K562 (cell line): ENCODE results near the gene EPN3. TPM values are rescaled to one million over a fixed set of nuclear protein-coding genes. Genes with fewer than 3 reads are reported as not detected.
A peak's percentile ranks its signal among the peaks of the same experiment; 100 is the strongest.

Source experiments
- ATAC-seq: fragments of 200-7000 bp; cut with Tn5 transposase; 3 replicates; pipeline ENCODE4 v1.9.1; 2020; ENCODE audit warnings: moderate library complexity
- BruUV-seq: library from RNA; stranded (reverse); fragments of 400-500 nt; replicated peaks from 2 replicates; lab custom pipeline; 2021; lab: Mats Ljungman, UMichigan
- CTCF ChIA-PET: fragments of 300-600 bp; formaldehyde crosslinking; extraction: SDS; loops from one replicate; lab custom pipeline; 2021; ENCODE audit warnings: low intra/inter-chr PET ratio; lab: Yijun Ruan, JAX
- POLR2A ChIA-PET: fragments of 300-600, 350-650 bp; sonication (Branson Sonifier 250); formaldehyde crosslinking; extraction: SDS; loops from one replicate; lab custom pipeline; 2021; ENCODE audit warnings: antibody characterized with exemption, inconsistent platforms; lab: Yijun Ruan, JAX
- DNase-seq, 4 experiments: peaks; one replicate each; pipeline versions ENCODE4 v3.0.0 to v3.0.0-alpha.2; 2011 to 2018; ENCODE audit warnings: low spot score in 3 of 4, mixed read lengths in 3 of 4; ENCODE audit errors: extremely low read depth in 1 of 4
- FAIRE-seq: peaks from 2 replicates; lab custom pipeline; 2011; peaks lifted over from hg19 to GRCh38; lab: Jason Lieb, UNC
- H2AFZ ChIP-seq: 2 replicates; pipeline ENCODE4 v1.6.0; 2011; ENCODE audit warnings: low read depth, low read length, control low read depth, inconsistent platforms
- H3K27ac ChIP-seq: fragments of 200-600 bp; 3 replicates; pipeline ENCODE4 v1.8.0; 2011; ENCODE audit warnings: low read depth, mild to moderate bottlenecking, control low read depth, inconsistent platforms, low read length, moderate library complexity, mixed read lengths; ENCODE audit errors: extremely low read depth
- H3K27me3 ChIP-seq, 2 experiments: fragments of 300-600 bp in 1 of 2; 2 replicates in 1 of 2; 3 replicates in 1 of 2; pipeline versions ENCODE4 v1.6.0 to v1.8.0; 2011; ENCODE audit warnings: inconsistent platforms in 2 of 2, low read length in 2 of 2, mild to moderate bottlenecking in 1 of 2, mixed read lengths in 1 of 2, moderate library complexity in 1 of 2; ENCODE audit not compliant: control insufficient read depth in 2 of 2, insufficient read depth in 2 of 2
- H3K36me3 ChIP-seq: fragments of 300-600 bp; 3 replicates; pipeline ENCODE4 v1.8.0; 2011; ENCODE audit warnings: mild to moderate bottlenecking, low read length, inconsistent platforms; ENCODE audit not compliant: control insufficient read depth, insufficient read depth
- H3K4me1 ChIP-seq, 2 experiments: fragments of 200-600 bp in 1 of 2; replicated peaks in 1 of 2; 2 replicates in 1 of 2; 3 replicates in 1 of 2; pipeline versions ENCODE4 v1.5.1 to v1.8.0; 2011; ENCODE audit warnings: inconsistent platforms in 2 of 2, low read length in 2 of 2, mild to moderate bottlenecking in 1 of 2, mixed read lengths in 1 of 2, moderate library complexity in 1 of 2; ENCODE audit not compliant: control insufficient read depth in 2 of 2, insufficient read depth in 2 of 2
- H3K4me2 ChIP-seq: 2 replicates; pipeline ENCODE4 v1.6.1; 2011; ENCODE audit warnings: low read length, control low read depth, inconsistent platforms, mixed read lengths; ENCODE audit not compliant: insufficient read depth
- H3K4me3 ChIP-seq: fragments of 200-600 bp; sonication (generic), shearing (Covaris generic); 2 replicates; pipeline ENCODE4 v1.5.1; 2016; ENCODE audit warnings: control low read depth, inconsistent platforms
- H3K79me2 ChIP-seq: fragments of 200-600 bp; 3 replicates; pipeline ENCODE4 v1.8.0; 2011; ENCODE audit warnings: low read length, inconsistent platforms; ENCODE audit not compliant: control insufficient read depth, insufficient read depth
- H3K9ac ChIP-seq, 2 experiments: 2 replicates each; pipeline versions ENCODE4 v1.6.0 to v1.6.1; 2011; ENCODE audit warnings: low read depth in 2 of 2, low read length in 2 of 2, control low read depth in 1 of 2, inconsistent platforms in 1 of 2, mild to moderate bottlenecking in 1 of 2, mixed read lengths in 1 of 2; ENCODE audit not compliant: insufficient read depth in 1 of 2
- H3K9me1 ChIP-seq: one replicate; pipeline ENCODE4 v1.6.0; 2011; ENCODE audit warnings: inconsistent platforms, mild to moderate bottlenecking, low read length, moderate library complexity; ENCODE audit not compliant: control insufficient read depth, insufficient read depth
- H3K9me3 ChIP-seq: replicated peaks from 2 replicates; pipeline ENCODE4 v1.5.1; 2011; ENCODE audit warnings: low read depth, low read length, inconsistent platforms; ENCODE audit not compliant: control insufficient read depth, insufficient read depth
- H4K20me1 ChIP-seq: replicated peaks from 2 replicates; pipeline ENCODE4 v1.6.1; 2011; ENCODE audit warnings: low read length, inconsistent platforms, mixed read lengths; ENCODE audit not compliant: control insufficient read depth, insufficient read depth
- COPS2 ChIP-seq: fragments of 450-650 bp; conservative IDR thresholded peaks from 2 replicates; pipeline ENCODE4 v1.6.1; 2016; ENCODE audit warnings: mild to moderate bottlenecking, moderate library complexity
- FOSL1 ChIP-seq: fragments of 200-800 bp; sonication (Bioruptor generic); conservative IDR thresholded peaks from 2 replicates; pipeline ENCODE4 v1.6.1; 2016; ENCODE audit warnings: missing genetic modification characterization, missing compliant biosample characterization
- FOXK2 ChIP-seq, 2 experiments: fragments of 450-650 bp; IDR thresholded peaks in 1 of 2; conservative IDR thresholded peaks in 1 of 2; 2 replicates each; pipeline ENCODE4 v1.6.1; 2016; ENCODE audit warnings: low read depth in 2 of 2, mild to moderate bottlenecking in 1 of 2
- HNRNPUL1 ChIP-seq: fragments of 200-400 bp; formaldehyde crosslinking; IDR thresholded peaks from 2 replicates; pipeline ENCODE4 v1.6.1; 2017; ENCODE audit warnings: low read length
- JUND ChIP-seq, 2 experiments: IDR thresholded peaks; 2 replicates in 1 of 2; 3 replicates in 1 of 2; pipeline ENCODE4 v1.6.1; 2011; ENCODE audit warnings: borderline replicate concordance in 2 of 2, low read depth in 2 of 2, low read length in 2 of 2, improper control_type of control experiment in 1 of 2, missing biosample characterization in 1 of 2, missing genetic modification characterization in 1 of 2, missing genetic modification reagents in 1 of 2
- PHF20 ChIP-seq: fragments of 450-650 bp; IDR thresholded peaks from 2 replicates; pipeline ENCODE4 v1.6.1; 2018; ENCODE audit not compliant: partially characterized antibody
- PHF8 ChIP-seq: fragments of 200-600 bp; sonication (generic); IDR thresholded peaks from 2 replicates; pipeline ENCODE4 v1.6.1; 2012; ENCODE audit warnings: mixed run types, mild to moderate bottlenecking, inconsistent platforms, low read length, moderate library complexity, borderline replicate concordance
- POLR2AphosphoS5 ChIP-seq: IDR thresholded peaks from 2 replicates; pipeline ENCODE4 v1.6.1; 2011; ENCODE audit warnings: mild to moderate bottlenecking, low read depth, low read length, moderate library complexity; ENCODE audit not compliant: control insufficient read depth, insufficient read depth
- SIX5 ChIP-seq, 2 experiments: IDR thresholded peaks; 2 replicates each; pipeline ENCODE4 v1.6.1; 2011; ENCODE audit warnings: low read length in 2 of 2, borderline replicate concordance in 1 of 2, low read depth in 1 of 2, mild to moderate bottlenecking in 1 of 2, moderate library complexity in 1 of 2; ENCODE audit not compliant: insufficient read depth in 1 of 2
- SRSF1 ChIP-seq: fragments of 200-400 bp; formaldehyde crosslinking; IDR thresholded peaks from 2 replicates; pipeline ENCODE4 v1.6.1; 2017; ENCODE audit warnings: mild to moderate bottlenecking, low read depth, low read length, moderate library complexity
- TAL1 ChIP-seq: fragments of 450-650 bp; IDR thresholded peaks from 2 replicates; pipeline ENCODE4 v1.6.1; 2016; ENCODE audit warnings: mild to moderate bottlenecking
- XRCC3 ChIP-seq: fragments of 450-650 bp; IDR thresholded peaks from 2 replicates; pipeline ENCODE4 v1.6.1; 2017; ENCODE audit warnings: mild to moderate bottlenecking, moderate library complexity
- ZKSCAN3 ChIP-seq: fragments of 250-450 bp; sonication (Bioruptor Pico); IDR thresholded peaks from 2 replicates; pipeline ENCODE4 v1.4.0; 2020
- ZNF133 ChIP-seq: fragments of 250-450 bp; sonication (Bioruptor Pico); IDR thresholded peaks from 2 replicates; pipeline ENCODE4 v1.4.0; 2020; ENCODE audit warnings: mild to moderate bottlenecking
- ZNF431 ChIP-seq: sonication (generic); formaldehyde crosslinking; IDR thresholded peaks from 2 replicates; pipeline ENCODE4 v1.8.0; 2022; ENCODE audit warnings: mild to moderate bottlenecking, missing genetic modification reagents
- ZSCAN29 ChIP-seq: fragments of 450-650 bp; IDR thresholded peaks from 2 replicates; pipeline ENCODE4 v1.6.1; 2017
- WGBS: fragments of 100-300 bp; shearing (Covaris generic); methylation state at CpG from one replicate; pipeline ENCODE4 v1.1.6; 2016; ENCODE audit warnings: low coverage, mixed read lengths; ENCODE audit not compliant: insufficient coverage; ENCODE audit errors: missing lambda C conversion rate; 5-methylcytosine and 5-hydroxymethylcytosine counted together
- in situ Hi-C: fragments of 300-500 bp; cut with MboI; formaldehyde crosslinking; loops from 4 replicates; pipeline ENCODE4 v1.15.0; 2018; ENCODE audit warnings: inconsistent platforms, mixed read lengths
- intact Hi-C: fragments of 100-400 bp; cut with micrococcal nuclease; formaldehyde crosslinking; loops from 2 replicates; pipeline ENCODE4 v1.14.2; 2022
- polyA plus RNA-seq, 8 experiments: library from polyadenylated mRNA; depleted of rRNA in 4 of 8; stranded (reverse) in 5 of 8; unstranded in 3 of 8; fragments of >200 nt; fragmentation: Nextera tagmentation in 2 of 8; fragmentation: Illumina TruSeq in 1 of 8; extraction: Ambion mirVana in 2 of 8; extraction: Trizol in 1 of 8; gene quantifications; 2 replicates each; pipeline versions ENCODE4 v1.2.1 to v1.2.3, GENCODE V29; 2011 to 2014; ENCODE audit warnings: inconsistent platforms in 1 of 8, missing spikeins in 1 of 8
- total RNA-seq, 7 experiments: library from RNA; depleted of rRNA in 6 of 7; stranded (reverse); fragments of >200 nt in 6 of 7; fragmentation: Illumina TruSeq in 2 of 7; extraction: Trizol in 2 of 7; gene quantifications; 2 replicates each; pipeline versions ENCODE4 v1.2.1 to v1.2.3, GENCODE V29; 2011 to 2021; ENCODE audit warnings: low replicate concordance in 1 of 7
- TF ChIP-seq, protein P1 (sequence below), 2 experiments: fragments of 450-650 bp in 1 of 2; IDR thresholded peaks; 2 replicates each; pipeline ENCODE4 v1.6.1; 2011 to 2017; ENCODE audit warnings: low read depth in 2 of 2, antibody characterized with exemption in 1 of 2, borderline replicate concordance in 1 of 2, low read length in 1 of 2, mild to moderate bottlenecking in 1 of 2, mixed read lengths in 1 of 2; ENCODE audit not compliant: control insufficient read depth in 1 of 2
- TF ChIP-seq, protein P2 (sequence below): IDR thresholded peaks from 2 replicates; pipeline ENCODE4 v1.6.1; 2011; ENCODE audit not compliant: insufficient read length; ENCODE audit errors: extremely low read depth

The EPN3 gene
- total and polyA plus RNA-seq, 9 of the 15 experiments (the other 6 are each of a cell fraction or from before 2014, with no cell fraction given): 0.16 TPM; not detected in 8

DNA sequence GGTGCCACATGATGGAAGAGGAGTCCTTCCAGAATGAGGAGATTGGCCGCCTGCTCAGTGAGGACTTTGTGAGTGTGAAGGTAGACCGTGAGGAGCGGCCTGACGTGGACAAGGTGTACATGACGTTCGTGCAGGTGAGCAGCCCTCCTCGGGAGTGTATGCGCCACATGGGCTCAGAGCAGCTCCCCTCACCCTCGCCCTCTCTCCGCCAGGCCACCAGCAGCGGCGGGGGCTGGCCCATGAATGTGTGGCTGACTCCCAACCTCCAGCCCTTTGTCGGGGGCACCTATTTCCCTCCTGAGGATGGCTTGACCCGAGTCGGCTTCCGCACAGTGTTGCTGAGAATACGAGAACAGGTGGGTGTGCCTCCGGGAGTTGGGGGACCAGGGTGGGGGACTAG is 16.3 kb downstream of the EPN3 start:
- in situ Hi-C loops (loop anchor here (5.0 to 10.0 kb wide), 4 partner anchors 78 to 406 kb away; no protein-coding TSS in a partner anchor), intact Hi-C loops (loop anchor here (5.0 kb wide), 1 partner anchor 393 kb away; no protein-coding TSS in a partner anchor)
- DNase-seq (no peak), ATAC-seq (no peak), FAIRE-seq (no peak)
- no TSS peak for BruUV-seq
- WGBS: 72% methylated on average over 18 of the region's 18 CpGs
- H2AFZ ChIP-seq: no peak overlapping the region
- H3K9me3 ChIP-seq: no peaks in the 10 kb centered on the region
- ChIA-PET POLR2A (interaction anchor here (0.8 kb wide), 1 partner anchor 318 kb away, joined by 5 read pairs; the partner anchor contains the start of gene TOB1), CTCF (no interaction called here)
- H3K4me1 ChIP-seq: peaks cover 9 to 44% of the 10 kb centered on the region in 2 experiments; a peak in 4 of 5 replicates
- H3K9me1 ChIP-seq: no peaks in the 10 kb centered on the region
- no peaks in the 10 kb centered on the region; the same call in 1 of the 2 replicates for H4K20me1 ChIP-seq
- no peaks in the 10 kb centered on the region for H3K36me3 ChIP-seq
- 0 out of 4 replicates have a peak overlapping the region, but pooled peaks of 1 of the 2 experiments have one; percentile 13 for H3K9ac ChIP-seq
- peaks cover 0 to 14% of the 10 kb centered on the region in 2 experiments; a peak in 2 of 5 replicates for H3K27me3 ChIP-seq
- H3K27ac ChIP-seq: no peak overlapping the region
- H3K4me2 ChIP-seq: no peak overlapping the region
- H3K79me2 ChIP-seq: no peaks in the 10 kb centered on the region
- no peak overlapping the region for H3K4me3 ChIP-seq
- TF ChIP-seq, protein P1, sequence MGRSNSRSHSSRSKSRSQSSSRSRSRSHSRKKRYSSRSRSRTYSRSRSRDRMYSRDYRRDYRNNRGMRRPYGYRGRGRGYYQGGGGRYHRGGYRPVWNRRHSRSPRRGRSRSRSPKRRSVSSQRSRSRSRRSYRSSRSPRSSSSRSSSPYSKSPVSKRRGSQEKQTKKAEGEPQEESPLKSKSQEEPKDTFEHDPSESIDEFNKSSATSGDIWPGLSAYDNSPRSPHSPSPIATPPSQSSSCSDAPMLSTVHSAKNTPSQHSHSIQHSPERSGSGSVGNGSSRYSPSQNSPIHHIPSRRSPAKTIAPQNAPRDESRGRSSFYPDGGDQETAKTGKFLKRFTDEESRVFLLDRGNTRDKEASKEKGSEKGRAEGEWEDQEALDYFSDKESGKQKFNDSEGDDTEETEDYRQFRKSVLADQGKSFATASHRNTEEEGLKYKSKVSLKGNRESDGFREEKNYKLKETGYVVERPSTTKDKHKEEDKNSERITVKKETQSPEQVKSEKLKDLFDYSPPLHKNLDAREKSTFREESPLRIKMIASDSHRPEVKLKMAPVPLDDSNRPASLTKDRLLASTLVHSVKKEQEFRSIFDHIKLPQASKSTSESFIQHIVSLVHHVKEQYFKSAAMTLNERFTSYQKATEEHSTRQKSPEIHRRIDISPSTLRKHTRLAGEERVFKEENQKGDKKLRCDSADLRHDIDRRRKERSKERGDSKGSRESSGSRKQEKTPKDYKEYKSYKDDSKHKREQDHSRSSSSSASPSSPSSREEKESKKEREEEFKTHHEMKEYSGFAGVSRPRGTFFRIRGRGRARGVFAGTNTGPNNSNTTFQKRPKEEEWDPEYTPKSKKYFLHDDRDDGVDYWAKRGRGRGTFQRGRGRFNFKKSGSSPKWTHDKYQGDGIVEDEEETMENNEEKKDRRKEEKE (IDR thresholded peaks at IDR 0.05; ENCODE audit: borderline replicate concordance in 1 of 2, control insufficient read depth in 1 of 2, low read depth in 2 of 2, low read length in 1 of 2): no peak
- TF ChIP-seq XRCC3 (no peak), PHF8 (no peak), ZNF431 (CRISPR knock-in tag) (no peak), ZKSCAN3 (CRISPR knock-in tag) (no peak), SIX5 (IDR thresholded peaks at IDR 0.05; ENCODE audit: borderline replicate concordance in 1 of 2, insufficient read depth in 1 of 2, low read depth in 1 of 2, low read length in 2 of 2) (no peak), FOSL1 (no peak), COPS2 (no peak), TAL1 (no peak), ZNF133 (CRISPR knock-in tag) (no peak), HNRNPUL1 (no peak), ZSCAN29 (no peak), FOXK2 (conservative IDR thresholded peaks at IDR 0.05 in 1 of 2, IDR thresholded peaks at IDR 0.05 in 1 of 2; ENCODE audit: low read depth in 2 of 2) (no peak), SRSF1 (no peak), POLR2AphosphoS5 (no peak), JUND (IDR thresholded peaks at IDR 0.05; ENCODE audit: borderline replicate concordance, low read depth, low read length) (no peak), JUND (tag; IDR thresholded peaks at IDR 0.05; ENCODE audit: borderline replicate concordance, low read depth, low read length) (no peak), PHF20 (no peak)
- TF ChIP-seq, protein P2, sequence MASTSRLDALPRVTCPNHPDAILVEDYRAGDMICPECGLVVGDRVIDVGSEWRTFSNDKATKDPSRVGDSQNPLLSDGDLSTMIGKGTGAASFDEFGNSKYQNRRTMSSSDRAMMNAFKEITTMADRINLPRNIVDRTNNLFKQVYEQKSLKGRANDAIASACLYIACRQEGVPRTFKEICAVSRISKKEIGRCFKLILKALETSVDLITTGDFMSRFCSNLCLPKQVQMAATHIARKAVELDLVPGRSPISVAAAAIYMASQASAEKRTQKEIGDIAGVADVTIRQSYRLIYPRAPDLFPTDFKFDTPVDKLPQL: no peak
